CD1c-positive myeloid dendritic cell (primary cell): ENCODE data around the gene DDX18.
"Not testable (repeated sequence)": the region's sequence is repeated elsewhere in the genome, so short reads cannot be mapped to it uniquely, and the experiment has no call there.

ENCODE experiments used
- DNase-seq: peaks from one replicate; pipeline ENCODE4 v3.0.0-alpha.2; 2016; ENCODE audit errors: extremely low spot score

DDX18 gene

DNA sequence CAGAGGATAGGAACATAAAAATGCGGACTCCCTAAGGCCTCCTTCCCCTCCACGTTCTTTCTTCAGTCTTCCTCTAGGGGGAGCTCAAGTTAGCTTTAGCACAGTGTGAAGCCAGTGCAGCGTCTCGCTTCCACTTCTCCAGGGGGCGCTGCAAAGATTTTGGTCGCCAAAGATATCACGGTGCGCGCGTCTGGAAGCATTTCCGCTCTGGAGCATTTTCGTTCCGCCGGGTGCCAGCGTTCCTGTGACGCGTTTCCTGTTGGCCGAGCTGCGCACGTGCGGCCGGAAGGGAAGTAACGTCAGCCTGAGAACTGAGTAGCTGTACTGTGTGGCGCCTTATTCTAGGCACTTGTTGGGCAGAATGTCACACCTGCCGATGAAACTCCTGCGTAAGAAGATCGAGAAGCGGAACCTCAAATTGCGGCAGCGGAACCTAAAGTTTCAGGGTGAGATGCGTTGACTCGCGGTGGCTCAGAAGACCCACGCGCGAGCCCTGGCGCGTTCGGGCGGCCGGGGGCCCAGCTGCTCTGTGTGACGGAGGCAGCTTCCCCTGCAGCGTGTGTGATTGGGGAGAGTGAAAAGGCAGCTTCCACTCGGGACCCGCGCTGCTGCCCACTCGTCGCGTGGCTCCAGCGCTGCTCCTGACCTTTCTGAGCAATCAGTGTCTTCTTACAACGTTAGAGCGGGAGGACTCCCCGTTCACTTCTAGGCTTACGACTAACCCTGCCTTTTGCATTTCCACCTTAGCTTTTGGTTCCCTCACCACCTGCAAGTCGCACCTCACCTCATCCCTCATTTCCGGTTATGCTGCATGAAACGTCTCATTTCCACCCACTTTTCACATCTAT is at the start of gene DDX18:
Gene DDX18, plus strand, starts transcription at position 275 of the 848 bp plus-strand sequence. Its CDS starts 87 bp downstream, at position 362.
- peak; percentile 99 for DNase-seq

DNA sequence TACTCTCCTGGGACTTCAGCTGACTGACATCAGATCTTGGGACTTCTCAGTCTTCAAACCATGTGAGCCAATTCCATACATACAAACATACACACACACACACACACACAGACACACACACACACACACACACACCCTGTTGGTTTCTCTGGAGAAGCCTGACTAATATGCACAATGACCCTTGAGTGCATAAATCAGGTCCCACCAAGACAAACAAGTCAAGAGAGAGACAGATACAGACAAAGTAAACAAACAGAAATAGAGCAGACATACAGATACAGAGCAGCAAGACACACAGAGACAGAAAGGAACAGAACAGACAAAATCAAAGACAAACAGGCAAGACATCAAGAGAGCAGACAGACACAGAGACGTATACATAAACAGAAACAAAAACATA is 43.8 kb upstream of the DDX18 start:
- no peak for DNase-seq

DNA sequence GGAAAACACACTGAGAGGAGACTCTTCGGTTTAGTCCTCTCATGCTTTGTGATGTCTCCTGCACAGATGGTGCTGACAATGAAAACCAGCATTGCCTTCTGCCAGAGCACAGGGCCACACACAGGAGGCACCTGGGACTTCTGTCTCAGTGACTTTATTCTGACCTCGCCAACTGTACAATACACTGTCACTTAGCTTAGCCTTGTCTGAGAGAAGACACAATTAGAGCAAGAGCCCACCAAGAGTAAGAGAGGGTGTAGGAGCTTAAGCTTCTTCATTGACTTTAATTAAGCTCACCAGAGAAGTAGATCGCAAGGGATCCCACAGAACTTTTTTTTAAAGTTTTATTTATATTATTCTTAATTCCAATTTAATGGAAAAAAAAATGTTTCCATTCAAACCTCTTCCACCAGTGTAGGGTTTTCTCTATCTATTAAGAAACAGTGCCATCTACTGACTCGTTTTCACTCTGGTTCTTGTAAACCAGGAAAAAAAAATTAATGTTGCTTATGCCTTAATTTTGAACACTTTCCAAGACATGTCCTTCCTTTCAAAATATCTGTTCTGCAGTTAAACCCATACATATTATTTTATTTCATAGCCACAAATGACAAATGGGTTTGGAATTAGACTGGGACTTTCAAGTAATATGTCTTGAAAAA is 42.4 kb upstream of the DDX18 start:
- DNase-seq, result no peak

DNA sequence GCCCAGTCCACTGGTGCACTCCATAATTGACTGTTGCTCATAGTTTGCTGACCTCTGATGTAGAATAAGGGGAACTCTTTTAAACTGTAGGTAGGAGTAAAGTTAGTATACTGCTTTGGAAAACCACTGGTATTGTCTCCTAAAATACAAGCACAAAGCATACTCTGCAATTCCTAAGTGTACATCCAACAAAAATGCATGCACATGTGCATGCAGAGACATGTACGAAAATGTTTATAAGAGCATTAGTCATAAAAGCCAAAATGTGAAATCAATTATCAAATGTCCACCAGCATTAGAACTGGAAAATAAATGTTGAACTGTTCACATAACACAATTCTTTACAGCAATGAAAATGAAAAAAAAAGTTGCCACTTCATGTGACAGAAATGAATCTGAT is 39.8 kb upstream of the DDX18 start:
- no peak for DNase-seq

DNA sequence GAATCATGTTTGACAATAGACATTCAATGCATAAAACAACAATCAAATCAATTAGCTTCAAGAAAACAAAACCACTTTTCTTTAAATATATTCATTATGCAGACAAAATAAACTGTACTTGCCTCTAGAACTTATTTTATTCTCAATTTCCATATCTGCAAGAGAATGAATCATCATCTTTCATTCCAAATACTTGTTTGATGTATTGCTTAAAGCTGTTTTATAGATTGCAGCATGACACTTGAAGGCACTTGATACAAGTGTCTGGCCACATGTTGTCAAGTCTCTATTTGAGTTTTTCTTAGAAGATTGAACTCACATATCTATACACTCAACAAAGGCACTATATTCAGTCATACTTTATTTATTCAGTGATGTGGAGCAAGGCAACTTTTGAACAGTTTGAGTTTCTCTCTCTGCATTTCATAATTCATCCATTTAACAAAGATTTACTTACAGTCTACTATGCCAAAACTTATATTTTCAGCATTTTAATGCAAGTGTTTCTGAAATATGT is 38.7 kb upstream of the DDX18 start:
- no peak for DNase-seq

DNA sequence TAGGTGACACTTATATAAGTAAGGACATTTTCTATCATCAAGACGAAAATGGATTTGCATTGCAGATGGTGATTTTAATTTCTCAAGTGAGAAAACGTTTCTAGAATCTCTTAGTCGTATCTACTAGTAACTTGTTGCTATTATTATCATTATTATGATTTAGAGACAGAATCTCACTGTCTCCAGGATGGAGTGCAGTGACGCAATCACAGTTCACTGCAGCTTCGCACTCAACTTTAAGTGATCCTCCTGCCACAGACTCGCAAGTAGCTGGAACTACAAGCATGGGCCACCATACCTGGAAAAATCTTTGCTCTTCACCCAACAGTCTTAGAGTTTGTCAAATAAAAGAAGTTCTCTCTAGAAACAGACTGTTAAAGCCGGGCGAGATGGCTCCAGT is 37.6 kb upstream of the DDX18 start:
- DNase-seq, result no peak

DNA sequence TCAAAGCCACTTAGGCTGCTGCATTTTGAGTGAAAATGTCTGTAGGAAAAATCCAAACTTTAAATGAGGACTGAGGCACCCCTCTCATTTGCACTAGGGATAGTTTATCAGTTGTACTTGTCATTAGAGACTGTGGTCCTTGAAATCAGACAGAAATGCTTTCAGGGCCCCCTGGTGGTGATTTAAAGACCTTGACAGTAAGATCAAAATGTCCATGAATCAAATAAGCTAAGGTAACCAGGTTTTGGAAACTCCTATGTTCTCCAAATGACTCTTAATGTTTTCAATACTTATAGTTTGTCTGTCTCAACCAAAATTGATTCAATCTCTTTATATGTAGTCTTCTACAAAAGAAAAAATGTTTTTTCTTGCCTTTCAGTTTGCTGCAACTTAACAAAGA is 28.8 kb upstream of the DDX18 start:
- DNase-seq, result peak; percentile 39

DNA sequence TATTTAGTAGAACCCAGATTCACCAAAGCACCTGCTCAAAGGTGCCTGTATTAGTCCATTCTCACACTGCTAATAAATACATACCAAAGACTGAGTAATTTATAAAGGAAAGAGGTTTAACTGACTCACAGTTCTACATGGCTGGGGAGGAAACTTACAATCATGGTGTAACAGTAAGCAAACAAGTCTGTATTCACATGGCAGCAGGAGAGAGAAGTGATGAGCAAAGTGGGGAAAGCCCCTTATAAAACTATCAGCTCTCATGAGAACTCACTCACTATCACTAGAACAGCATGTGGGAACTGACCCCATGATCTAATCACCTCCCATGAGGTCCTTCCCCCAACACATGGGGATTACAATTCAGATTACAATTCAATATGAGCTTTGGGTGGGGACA is 28.0 kb upstream of the DDX18 start:
- DNase-seq, result no peak

DNA sequence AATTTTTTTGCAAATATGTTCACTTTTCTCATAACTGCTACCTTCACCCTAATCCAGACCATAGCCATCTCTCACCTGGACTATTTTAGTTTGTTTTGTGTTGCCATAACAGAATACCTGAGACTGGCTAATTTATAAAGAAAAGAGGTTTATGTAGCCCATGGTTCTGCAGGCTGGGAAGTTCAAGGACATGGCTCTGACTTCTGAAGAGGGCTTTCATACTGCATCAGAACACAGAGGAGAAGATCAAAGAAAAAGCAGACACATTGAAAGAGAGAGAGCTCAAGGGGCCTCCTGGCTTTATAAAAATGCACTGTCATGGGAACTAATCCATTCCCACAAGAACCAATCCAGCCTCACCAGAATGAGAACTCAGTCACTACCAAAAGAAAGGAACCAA is 25.0 kb upstream of the DDX18 start:
- DNase-seq, result no peak

DNA sequence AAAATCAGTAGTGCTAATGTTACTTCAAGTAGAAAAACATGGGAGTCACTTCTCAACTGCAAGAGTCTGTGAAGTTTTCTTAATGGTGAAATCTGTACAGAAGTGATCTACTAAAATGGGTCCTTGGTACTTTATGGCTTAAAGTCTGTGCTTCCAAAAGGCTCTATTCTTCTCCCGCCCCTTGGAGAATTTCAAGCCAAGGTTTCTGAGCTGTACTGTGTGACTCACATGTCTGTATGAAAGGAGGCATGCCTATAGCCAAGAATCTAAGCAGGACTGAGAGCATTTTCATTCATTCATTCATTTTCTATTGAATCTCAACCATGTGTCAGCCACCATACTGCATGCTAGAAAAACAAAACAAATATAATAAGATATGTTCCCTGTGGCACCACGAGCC is 19.8 kb upstream of the DDX18 start:
- no peak for DNase-seq

DNA sequence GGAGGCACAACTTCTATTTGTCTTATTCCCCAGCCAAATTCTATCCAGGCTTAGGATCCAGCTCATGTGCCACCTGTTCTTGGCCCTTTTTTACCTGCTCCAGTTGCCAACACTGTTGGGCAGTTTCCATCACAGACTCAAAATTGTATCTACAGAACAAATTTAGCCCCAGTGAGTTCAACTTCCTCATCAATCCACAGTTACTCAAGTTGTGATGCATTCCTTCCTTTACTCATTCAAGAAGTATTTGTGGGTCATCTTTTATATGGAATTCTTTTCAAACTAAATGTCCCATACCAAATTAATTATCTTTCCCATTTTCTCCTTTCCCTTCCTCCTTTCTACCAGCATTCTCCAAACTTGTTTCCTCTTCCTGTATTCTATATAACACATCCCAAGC is 12.7 kb upstream of the DDX18 start:
- DNase-seq, result no peak

DNA sequence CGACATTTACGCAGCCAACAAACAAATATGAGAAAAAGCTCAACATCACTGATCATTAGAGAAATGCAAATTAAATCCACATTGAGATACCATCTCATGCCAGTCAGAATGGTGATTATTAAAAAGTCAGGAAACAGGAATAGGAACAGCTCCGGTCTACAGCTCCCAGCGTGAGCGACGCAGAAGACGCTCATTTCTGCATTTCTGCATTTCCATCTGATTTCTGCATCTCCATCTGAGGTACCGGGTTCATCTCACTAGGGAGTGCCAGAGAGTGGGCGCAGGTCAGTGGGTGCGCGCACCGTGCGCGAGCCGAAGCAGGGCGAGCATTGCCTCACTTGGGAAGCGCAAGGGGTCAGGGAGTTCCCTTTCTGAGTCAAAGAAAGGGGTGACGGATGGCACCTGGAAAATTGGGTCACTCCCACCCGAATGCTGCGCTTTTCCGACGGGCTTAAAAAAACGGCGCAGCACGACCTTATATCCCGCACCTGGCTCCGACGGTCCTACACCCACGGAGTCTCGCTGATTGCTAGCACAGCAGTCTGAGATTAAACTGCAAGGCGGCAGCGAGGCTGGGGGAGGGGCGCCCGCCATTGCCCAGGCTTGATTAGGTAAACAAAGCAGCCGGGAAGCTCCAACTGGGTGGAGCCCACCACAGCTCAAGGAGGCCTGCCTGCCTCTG is 10.7 kb upstream of the DDX18 start:
- not testable (repeated sequence) for DNase-seq

DNA sequence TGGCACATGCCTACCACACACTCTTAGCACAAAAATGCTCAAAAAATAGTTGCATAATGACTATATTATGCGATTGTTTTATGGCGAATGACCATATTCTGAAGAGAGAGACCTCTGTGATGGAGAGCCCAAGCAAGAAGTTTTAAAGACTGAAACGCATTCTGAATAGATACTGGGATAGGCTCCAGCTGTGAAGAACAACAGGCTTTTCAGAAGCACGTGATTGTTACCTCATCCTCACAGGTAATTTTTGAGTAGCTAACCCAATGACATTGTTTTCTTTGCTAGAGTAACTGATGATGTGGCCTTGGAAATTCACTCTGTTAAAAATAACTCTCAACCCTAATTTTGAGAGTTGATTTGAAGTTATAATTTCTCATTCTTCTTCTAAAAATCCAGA is 2.0 kb upstream of the DDX18 start:
- DNase-seq, result no peak

DNA sequence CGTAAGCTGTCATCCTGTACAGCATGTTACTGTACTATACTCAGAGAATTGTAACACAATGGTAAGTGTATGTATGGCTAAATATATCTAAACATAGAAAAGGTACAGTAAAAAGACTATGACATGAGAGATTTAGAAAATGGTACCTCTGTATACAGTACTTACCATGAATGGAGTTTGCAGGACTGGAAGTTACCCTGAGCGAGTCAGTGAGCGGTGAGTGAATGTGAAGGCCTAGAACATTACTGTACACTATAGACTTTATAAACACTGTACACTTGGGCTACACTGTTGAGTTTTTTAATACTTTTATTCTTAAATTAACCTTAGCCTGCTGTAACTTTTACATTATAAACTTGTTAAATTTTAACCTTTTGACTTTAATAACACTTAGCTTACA is 1.5 kb downstream of the DDX18 start:
- DNase-seq, result no peak

DNA sequence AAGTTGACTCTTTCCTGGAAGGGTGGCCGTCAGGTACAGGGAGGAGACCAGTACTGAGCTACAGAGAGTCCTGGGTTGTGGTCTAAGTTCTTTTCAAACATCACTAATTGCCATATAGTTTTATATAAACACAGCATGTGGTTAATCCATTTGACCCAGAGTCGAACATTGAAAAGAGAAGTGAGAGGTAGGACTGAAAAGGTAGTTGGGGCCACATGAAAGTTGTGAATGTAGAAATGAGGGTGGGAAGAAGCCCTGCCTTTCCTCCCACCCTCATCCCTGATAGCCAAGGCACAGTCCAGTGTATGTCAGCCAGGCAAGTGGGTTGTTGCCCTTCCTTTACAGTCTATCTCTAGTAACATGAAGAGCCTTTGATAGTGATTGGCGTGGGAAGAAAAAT is 4.4 kb downstream of the DDX18 start:
- no peak for DNase-seq

DNA sequence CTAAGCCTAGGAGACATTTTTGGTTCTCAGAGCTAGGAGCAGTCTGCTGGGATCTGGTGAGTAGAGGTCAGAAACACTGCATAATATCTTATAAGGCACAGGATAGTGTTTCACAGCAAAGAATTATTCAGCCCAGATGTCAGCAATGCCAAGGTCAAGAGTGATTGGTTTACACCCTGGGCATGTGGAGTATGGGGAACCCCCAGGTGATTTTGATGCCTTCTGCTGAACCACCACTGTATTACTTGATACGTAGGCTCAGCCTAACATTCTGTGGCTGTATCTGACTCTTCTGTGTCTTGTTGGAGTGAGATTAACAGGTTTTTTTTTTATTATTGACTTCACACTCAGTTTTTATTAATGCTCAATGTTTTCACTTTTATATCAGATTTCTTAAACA is 6.0 kb downstream of the DDX18 start:
- DNase-seq, result no peak

DNA sequence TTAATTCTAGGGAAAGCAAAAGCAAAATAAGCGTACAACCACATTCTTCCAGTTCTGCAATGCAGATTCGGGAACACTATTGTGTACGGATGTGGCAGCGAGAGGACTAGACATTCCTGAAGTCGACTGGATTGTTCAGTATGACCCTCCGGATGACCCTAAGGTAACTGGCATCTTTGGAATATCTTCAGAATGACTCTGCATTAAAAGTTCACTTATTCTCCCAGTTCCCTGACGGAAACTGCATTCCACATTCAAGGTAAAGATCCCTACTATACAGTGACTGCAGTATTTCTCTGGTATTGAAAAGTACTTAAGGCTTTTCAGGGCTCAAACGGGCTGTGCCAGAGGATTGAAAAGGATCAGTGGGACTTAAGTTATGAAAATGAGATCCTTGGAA is 10.9 kb downstream of the DDX18 start:
- DNase-seq, result no peak

DNA sequence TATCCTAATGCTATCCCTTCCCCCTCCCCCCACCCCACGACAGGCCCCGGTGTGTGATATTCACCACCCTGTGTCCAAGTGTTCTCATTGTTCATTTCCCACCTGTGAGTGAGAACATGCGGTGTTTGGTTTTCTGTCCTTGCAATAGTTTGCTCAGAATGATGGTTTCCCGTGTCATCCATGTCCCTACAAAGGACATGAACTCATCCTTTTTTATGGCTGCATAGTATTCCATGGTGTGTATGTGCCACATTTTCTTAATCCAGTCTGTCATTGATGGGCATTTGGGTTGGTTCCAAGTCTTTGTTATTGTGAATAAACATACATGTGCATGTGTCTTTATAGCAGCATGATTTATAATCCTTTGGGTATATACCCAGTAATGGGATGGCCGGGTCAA is 13.0 kb downstream of the DDX18 start:
- not testable (repeated sequence) for DNase-seq

DNA sequence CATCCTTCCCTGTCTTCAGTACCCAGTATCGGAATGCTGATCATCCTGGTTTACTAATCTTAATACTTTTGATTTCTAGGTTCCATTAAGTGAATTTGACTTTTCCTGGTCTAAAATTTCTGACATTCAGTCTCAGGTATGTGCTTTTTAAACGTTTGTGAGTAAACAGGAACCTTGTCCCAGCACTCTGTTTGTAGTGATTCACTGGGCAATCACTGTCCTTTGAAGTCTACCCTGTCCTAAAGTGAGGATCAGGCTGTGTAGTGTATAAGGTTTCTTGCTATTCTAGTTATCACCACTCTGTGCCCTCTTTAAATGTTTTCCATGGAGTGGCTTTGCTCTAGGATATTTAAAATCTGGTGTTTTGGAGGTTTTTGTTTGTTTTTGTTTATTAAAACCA is 14.4 kb downstream of the DDX18 start:
- DNase-seq, result no peak

DNA sequence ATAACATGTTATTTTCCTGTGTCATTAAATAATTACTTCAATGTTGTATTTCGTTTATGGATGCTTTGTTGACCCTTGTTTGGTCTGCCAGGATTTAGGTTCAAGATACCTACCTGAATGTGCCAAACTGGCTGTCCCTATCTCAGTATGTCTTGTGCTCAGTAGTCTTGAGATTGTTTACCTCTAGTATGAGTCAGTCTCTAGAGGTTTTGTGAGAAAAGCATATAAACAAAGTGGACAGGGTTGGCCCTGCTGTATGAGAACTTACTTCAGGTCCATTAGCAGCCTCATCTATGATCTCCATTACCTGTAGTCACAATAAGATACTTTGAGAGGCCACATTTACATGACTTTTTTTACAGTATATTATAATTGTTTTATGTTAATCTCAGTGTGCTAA is 17.8 kb downstream of the DDX18 start:
- DNase-seq, result no peak

DNA sequence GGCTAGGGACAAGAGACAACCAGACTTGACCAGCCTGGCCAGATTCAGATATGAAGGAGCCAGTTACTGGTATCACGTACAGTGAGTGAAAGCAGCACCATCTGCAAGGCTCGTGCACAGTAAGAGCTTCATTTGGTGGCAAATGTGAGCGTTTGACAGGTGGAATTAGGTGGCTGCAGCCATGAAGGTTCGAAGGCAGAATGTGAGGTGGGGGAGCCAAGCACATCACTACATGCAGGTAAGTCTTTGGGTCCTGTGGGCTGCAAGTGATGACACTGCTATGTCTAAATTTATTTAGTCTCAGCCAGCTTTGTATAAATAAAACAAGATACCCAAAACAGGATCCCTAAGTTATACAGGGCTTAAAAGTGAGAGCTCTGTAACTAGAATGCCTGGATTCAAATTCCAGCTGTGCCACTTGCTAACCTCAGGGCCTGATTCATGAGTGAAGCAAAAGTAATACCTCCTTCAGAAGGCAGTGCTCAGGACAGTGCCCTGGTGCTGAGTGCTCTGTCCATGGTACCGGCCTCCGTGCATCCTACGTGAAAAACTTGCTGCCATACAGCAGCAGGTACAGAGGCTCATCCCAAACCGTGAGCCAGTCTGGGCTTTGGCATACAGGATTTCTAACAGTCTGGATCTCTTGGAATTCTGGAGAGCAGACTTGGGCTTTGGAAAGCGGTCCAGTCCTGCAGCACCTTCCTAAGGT is 18.6 kb downstream of the DDX18 start:
- DNase-seq, result no peak

DNA sequence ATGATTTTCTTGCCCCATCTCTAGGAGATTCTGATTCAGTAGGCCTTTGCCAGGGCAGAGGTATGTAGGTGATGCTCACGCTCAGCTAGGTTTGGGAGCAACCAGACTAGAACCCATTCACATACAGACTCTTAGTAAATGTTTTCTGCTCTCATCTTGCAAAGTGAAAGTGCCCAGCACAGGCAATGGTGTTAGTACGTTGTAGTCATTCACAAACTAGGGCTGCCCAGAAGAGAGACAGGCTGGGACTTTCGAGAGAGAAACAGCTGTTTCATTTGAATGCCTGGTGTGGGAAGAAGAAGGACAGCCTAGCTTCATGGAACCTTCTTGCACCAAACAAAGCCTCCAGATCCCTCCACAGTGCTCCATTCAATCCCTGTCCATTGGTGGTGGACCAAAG is 19.4 kb downstream of the DDX18 start:
- no peak for DNase-seq
